HEK293T (cell line): ENCODE measurements around the gene RTP3.

Source experiments
- FOXK2 ChIP-seq: fragments of 450-650 bp; IDR thresholded peaks from 2 replicates; pipeline ENCODE4 v1.6.1; 2016; ENCODE audit warnings: mild to moderate bottlenecking
- LEF1 ChIP-seq: fragments of 450-650 bp; IDR thresholded peaks from 2 replicates; pipeline ENCODE4 v1.6.1; 2017; ENCODE audit warnings: mild to moderate bottlenecking, borderline replicate concordance
- NFRKB ChIP-seq: fragments of 450-650 bp; IDR thresholded peaks from 2 replicates; pipeline ENCODE4 v1.6.1; 2016; ENCODE audit warnings: mild to moderate bottlenecking, moderate library complexity
- SP1 ChIP-seq: fragments of 450-650 bp; IDR thresholded peaks from 2 replicates; pipeline ENCODE4 v1.6.1; 2017
- SUZ12 ChIP-seq: fragments of 450-650 bp; IDR thresholded peaks from 2 replicates; pipeline ENCODE4 v1.6.1; 2016; ENCODE audit warnings: mild to moderate bottlenecking

DNA sequence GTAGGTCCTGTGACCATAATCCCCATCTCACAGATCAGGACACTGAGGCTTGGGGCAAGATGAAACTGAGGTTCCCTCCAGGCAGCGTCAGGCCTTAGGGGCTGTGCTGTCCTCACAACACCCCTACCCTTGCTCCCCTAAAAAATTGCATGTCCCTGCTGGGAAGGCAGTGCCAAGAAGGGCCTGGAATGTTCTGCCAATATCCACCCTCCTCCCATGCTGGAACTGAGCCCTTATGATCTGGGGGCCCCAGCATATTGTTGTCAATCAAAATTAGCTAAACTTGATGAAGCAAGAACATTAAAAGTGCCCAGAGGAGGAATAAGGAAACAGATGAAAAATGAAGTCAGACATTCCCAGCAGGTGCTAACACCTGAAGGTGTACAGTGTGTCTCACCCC, 13.4 kb upstream of the RTP3 start:
- TF ChIP-seq SUZ12 (no peak), NFRKB (no peak), FOXK2 (no peak), LEF1 (no peak), SP1 (no peak)
